Fibroblast of skin of left biceps (primary cell): ENCODE measurements around the gene GALNT6.
"Not testable (repeated sequence)": the region's sequence is repeated elsewhere in the genome, so short reads cannot be mapped to it uniquely, and the experiment has no call there.

ENCODE experiments used
- DNase-seq, 2 experiments: peaks; one replicate each; pipeline ENCODE4 v3.0.0-alpha.2; 2013; ENCODE audit warnings: low read depth in 2 of 2

GALNT6 gene

GRCh38 chr12:51358496-51358895, 32.7 kb downstream of the GALNT6 start:
- no peak for DNase-seq

GRCh38 chr12:51357374-51358047, 33.7 kb downstream of the GALNT6 start:
- DNase-seq: no peak

GRCh38 chr12:51351913-51352532, 39.2 kb downstream of the GALNT6 start:
- DNase-seq: peak in 1 of 2 experiments; percentile 18

- no peak for DNase-seq
These were observed 42.2 kb downstream of the GALNT6 start for GRCh38 chr12:51349026-51349425.

- no peak for DNase-seq
These were observed 43.1 kb downstream of the GALNT6 start for GRCh38 chr12:51348116-51348515.

- no peak for DNase-seq
These were observed 44.6 kb downstream of the GALNT6 start, which contains the start of gene CELA1 for GRCh38 chr12:51346581-51346980. TSS of gene CELA1 (minus strand) at chr12:51346679. CDS start at chr12:51346638, 41 bp downstream.

GRCh38 chr12:51345681-51346080, 45.5 kb downstream of the GALNT6 start:
- DNase-seq: no peak

- DNase-seq: no peak
These were observed 48.0 kb downstream of the GALNT6 start for GRCh38 chr12:51343201-51343600.

GRCh38 chr12:51342416-51342815, 48.8 kb downstream of the GALNT6 start:
- DNase-seq: no peak

- DNase-seq: peak; percentile 29 to 35
These were observed 49.8 kb downstream of the GALNT6 start for GRCh38 chr12:51341251-51342007.

- DNase-seq: no peak
These were observed 51.5 kb downstream of the GALNT6 start for GRCh38 chr12:51339750-51340149.

- DNase-seq: not testable (repeated sequence)
These were observed 53.9 kb downstream of the GALNT6 start for GRCh38 chr12:51337336-51337735.

GRCh38 chr12:51335931-51336330, 55.3 kb downstream of the GALNT6 start:
- no peak for DNase-seq

GRCh38 chr12:51334764-51335163, 56.4 kb downstream of the GALNT6 start:
- DNase-seq: no peak

- no peak for DNase-seq
These were observed 57.7 kb downstream of the GALNT6 start for GRCh38 chr12:51333536-51333935.

GRCh38 chr12:51330186-51330585, 61.0 kb downstream of the GALNT6 start:
- DNase-seq: no peak

GRCh38 chr12:51329742-51330141, 61.5 kb downstream of the GALNT6 start:
- no peak for DNase-seq

GRCh38 chr12:51328587-51328986, 62.6 kb downstream of the GALNT6 start:
- DNase-seq: no peak

- peak; percentile 30 to 39 for DNase-seq
These were observed 64.3 kb downstream of the GALNT6 start for GRCh38 chr12:51326698-51327439.

GRCh38 chr12:51324953-51325352, 66.3 kb downstream of the GALNT6 start:
- no peak for DNase-seq

GRCh38 chr12:51323966-51324895, 67.0 kb downstream of the GALNT6 start, which contains the start of gene BIN2:
TSS of gene BIN2 (minus strand) at chr12:51324174. CDS start at chr12:51324102, 72 bp downstream.
- DNase-seq: no peak
